BLaER1 (cell line): ENCODE data around the gene FBXL13.
"Not testable (repeated sequence)": the region's sequence is repeated elsewhere in the genome, so short reads cannot be mapped to it uniquely, and the experiment has no call there.

Experiments used
- H3K27ac ChIP-seq: shearing (Covaris generic); formaldehyde crosslinking; 2 replicates; pipeline ENCODE4 v1.8.1; 2022
- H3K27me3 ChIP-seq: shearing (Covaris generic); formaldehyde crosslinking; 2 replicates; pipeline ENCODE4 v1.8.1; 2022
- H3K36me3 ChIP-seq: shearing (Covaris generic); formaldehyde crosslinking; 2 replicates; pipeline ENCODE4 v1.8.1; 2022
- H3K4me1 ChIP-seq: shearing (Covaris generic); formaldehyde crosslinking; 2 replicates; pipeline ENCODE4 v1.8.1; 2022
- H3K4me2 ChIP-seq: shearing (Covaris generic); formaldehyde crosslinking; 2 replicates; pipeline ENCODE4 v1.8.1; 2022
- H3K4me3 ChIP-seq: shearing (Covaris generic); formaldehyde crosslinking; 2 replicates; pipeline ENCODE4 v1.8.1; 2022
- H3K9ac ChIP-seq: shearing (Covaris generic); formaldehyde crosslinking; 2 replicates; pipeline ENCODE4 v1.8.1; 2022
- H3K9me3 ChIP-seq: shearing (Covaris generic); formaldehyde crosslinking; 2 replicates; pipeline ENCODE4 v1.8.1; 2022
- H4K20me1 ChIP-seq: shearing (Covaris generic); formaldehyde crosslinking; 2 replicates; pipeline ENCODE4 v1.8.1; 2022
- Cebpa-rat ChIP-seq: shearing (Covaris generic); IDR thresholded peaks from 2 replicates; pipeline ENCODE4 v1.8.1; 2022

Gene FBXL13

GRCh38 chr7:102991077-102991539 is 83.5 kb downstream of the FBXL13 start:
- H3K27me3 ChIP-seq, result no peaks in the 10 kb centered on the region
- H3K27ac ChIP-seq, result no peak overlapping the region
- H3K9me3 ChIP-seq, result peaks cover 9% of the 10 kb centered on the region
- TF ChIP-seq Cebpa-rat, result no peak
- no peak overlapping the region for H3K4me3 ChIP-seq
- no peaks in the 10 kb centered on the region for H4K20me1 ChIP-seq
- H3K4me1 ChIP-seq, result 0 out of 2 replicates have a peak, but pooled peaks cover 8% of the 10 kb centered on the region
- H3K4me2 ChIP-seq, result no peak overlapping the region
- H3K36me3 ChIP-seq, result no peaks in the 10 kb centered on the region
- H3K9ac ChIP-seq, result no peak overlapping the region

DNA sequence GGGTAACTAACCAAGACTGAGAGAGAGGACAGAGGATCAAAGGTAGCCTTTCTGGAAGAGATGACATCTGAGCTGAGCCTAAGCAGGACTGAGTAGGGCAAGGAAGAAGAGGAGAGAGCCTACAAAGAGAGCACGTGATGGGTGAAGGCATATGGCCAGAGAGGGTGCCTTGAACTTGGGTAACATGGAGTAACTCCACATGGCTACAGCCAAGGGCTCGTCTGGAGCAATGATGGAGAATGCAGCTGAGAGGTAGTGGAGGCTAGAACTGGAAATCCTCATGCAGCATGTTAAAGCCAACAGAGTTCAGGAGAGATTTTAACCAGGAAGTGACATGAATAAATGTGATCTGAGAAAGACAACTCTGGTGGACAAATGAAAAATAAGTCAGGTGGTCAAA is 84.0 kb downstream of the FBXL13 start:
- Histone ChIP-seq H3K4me2 (no peak overlapping the region), H3K9ac (no peak overlapping the region), H3K27me3 (no peaks in the 10 kb centered on the region), H3K27ac (no peak overlapping the region), H3K4me1 (0 out of 2 replicates have a peak, but pooled peaks cover 8% of the 10 kb centered on the region), H4K20me1 (no peaks in the 10 kb centered on the region), H3K36me3 (no peaks in the 10 kb centered on the region), H3K9me3 (peaks cover 9% of the 10 kb centered on the region), H3K4me3 (no peak overlapping the region)
- no peak for TF ChIP-seq Cebpa-rat

DNA sequence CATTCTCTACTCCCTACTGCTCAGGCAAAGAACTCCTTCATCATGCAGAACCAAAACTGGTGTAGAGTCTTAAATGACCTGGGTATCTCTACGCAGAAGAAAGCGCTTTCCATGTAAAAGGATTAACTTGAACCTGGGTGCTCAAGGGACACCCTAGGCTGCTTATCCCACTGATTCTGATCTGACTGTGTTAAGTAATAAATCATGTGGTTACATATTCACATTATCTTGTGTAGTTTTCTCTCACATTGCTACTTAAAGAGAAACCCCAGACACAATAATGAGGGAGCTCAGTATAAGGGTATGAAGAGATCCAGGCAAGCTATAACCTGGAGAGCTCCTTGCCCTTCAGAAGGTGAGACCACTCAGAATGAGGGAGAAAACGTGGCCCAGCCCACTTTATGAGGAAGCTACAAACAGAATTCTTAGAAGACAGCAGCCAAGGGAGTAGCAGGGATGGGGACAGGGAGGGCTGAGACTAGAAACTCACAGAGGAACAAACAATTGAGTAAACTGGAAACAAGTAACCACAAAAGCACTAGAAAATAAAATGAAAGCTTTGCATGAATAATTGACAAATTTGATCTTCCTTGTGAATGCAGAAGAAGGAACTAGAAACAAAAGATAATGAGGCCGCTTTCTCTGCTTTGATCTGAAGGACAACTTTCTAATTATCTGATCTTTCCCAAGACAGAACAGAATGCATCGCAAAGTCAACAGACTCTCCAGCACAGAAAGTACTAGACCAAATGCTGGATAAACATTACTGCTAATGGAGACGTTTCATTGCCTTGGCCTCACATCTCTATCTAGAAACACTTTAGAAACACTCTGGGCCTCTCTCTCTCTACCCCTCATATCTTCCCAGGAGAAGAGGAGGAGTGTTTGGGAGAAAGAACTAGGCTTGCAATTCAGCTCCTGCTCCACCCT is 85.7 kb downstream of the FBXL13 start:
- no peaks in the 10 kb centered on the region for H3K27me3 ChIP-seq
- no peaks in the 10 kb centered on the region for H4K20me1 ChIP-seq
- H3K4me2 ChIP-seq, result no peak overlapping the region
- H3K9ac ChIP-seq, result no peak overlapping the region
- H3K36me3 ChIP-seq, result no peaks in the 10 kb centered on the region
- TF ChIP-seq Cebpa-rat, result no peak
- H3K9me3 ChIP-seq, result no peaks in the 10 kb centered on the region
- H3K27ac ChIP-seq, result no peak overlapping the region
- H3K4me1 ChIP-seq, result 0 out of 2 replicates have a peak, but pooled peaks cover 8% of the 10 kb centered on the region
- H3K4me3 ChIP-seq, result no peak overlapping the region

DNA sequence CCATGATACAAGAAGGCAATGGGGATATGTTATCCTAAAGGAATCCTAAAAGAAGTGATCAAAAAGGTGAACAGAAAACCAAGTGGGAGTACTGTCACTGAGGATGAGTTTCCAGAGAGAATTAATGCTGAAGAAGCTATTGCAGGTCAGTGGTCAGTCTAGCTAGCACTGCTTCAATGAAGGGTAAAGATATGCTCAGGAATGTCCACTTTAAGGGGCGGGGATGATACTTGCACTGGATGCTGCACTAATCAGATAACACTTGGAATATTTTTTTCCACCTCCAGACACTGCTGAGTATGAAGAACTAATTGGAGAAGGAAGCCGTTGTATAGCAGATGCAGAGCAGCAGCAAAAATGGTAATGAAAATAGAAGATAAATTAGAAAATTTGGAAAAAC is 86.5 kb downstream of the FBXL13 start:
- TF ChIP-seq Cebpa-rat, result no peak
- no peak overlapping the region for H3K4me3 ChIP-seq

GRCh38 chr7:102985176-102985783 is 89.3 kb downstream of the FBXL13 start:
- Histone ChIP-seq H4K20me1 (no peaks in the 10 kb centered on the region), H3K4me3 (no peak overlapping the region), H3K9me3 (no peaks in the 10 kb centered on the region), H3K27me3 (no peaks in the 10 kb centered on the region), H3K4me2 (no peak overlapping the region), H3K27ac (no peak overlapping the region), H3K36me3 (no peaks in the 10 kb centered on the region), H3K9ac (no peak overlapping the region), H3K4me1 (0 out of 2 replicates have a peak, but pooled peaks cover 8% of the 10 kb centered on the region)
- TF ChIP-seq Cebpa-rat, result no peak

More for the DNA sequence above, 86.5 kb downstream of the FBXL13 start:
- no peak overlapping the region for H3K4me2 ChIP-seq
- no peak overlapping the region for H3K9ac ChIP-seq
- H3K36me3 ChIP-seq, result no peaks in the 10 kb centered on the region
- H3K4me1 ChIP-seq, result 0 out of 2 replicates have a peak, but pooled peaks cover 8% of the 10 kb centered on the region
- no peaks in the 10 kb centered on the region for H3K27me3 ChIP-seq
- H3K9me3 ChIP-seq, result no peaks in the 10 kb centered on the region
- H3K27ac ChIP-seq, result no peak overlapping the region
- no peaks in the 10 kb centered on the region for H4K20me1 ChIP-seq

DNA sequence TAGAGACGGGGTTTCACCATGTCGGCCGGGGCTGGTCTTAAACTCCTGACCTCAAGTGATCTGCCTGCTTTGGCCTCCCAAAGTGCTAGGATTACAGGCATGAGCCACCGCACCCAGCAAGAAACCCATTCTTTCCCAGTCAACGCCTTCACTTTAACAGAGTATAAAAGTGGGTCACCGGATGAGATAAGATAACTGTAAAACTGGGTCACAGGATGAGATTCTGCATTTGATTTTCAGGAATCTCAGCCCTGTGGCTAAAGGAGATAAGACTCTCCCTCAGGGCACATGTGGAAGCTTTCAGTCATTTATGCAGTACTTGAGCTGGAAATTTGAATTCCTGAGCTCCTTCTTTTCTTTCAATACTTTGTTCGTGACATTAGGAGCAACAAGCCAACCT is 91.0 kb downstream of the FBXL13 start:
- Histone ChIP-seq H4K20me1 (no peaks in the 10 kb centered on the region), H3K36me3 (no peaks in the 10 kb centered on the region), H3K4me3 (no peak overlapping the region), H3K4me2 (no peak overlapping the region), H3K9me3 (no peaks in the 10 kb centered on the region), H3K27ac (no peak overlapping the region), H3K27me3 (no peaks in the 10 kb centered on the region), H3K4me1 (0 out of 2 replicates have a peak, but pooled peaks cover under 1% of the 10 kb centered on the region), H3K9ac (no peak overlapping the region)
- no peak for TF ChIP-seq Cebpa-rat

DNA sequence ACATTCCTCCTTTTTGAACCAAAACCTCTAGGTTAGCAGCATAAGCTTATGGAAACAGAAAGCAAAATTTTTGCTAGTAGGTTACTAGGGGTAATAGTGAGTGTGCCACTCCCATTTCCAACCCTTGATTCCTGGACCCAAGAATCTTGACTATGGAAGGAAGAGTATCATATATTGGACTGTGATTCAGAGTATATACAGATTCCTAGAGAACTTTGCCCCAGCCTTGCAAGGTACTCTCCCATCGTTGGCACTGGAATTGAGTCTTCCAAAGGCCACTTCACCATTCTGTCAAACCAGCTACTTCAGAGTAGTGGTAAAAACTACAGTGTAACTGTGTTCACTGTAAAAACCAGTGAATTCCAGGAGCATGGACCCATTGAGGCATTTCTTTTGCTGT is 92.4 kb downstream of the FBXL13 start:
- no peaks in the 10 kb centered on the region for H3K27me3 ChIP-seq
- no peaks in the 10 kb centered on the region for H3K4me1 ChIP-seq
- H4K20me1 ChIP-seq, result no peaks in the 10 kb centered on the region
- no peak overlapping the region for H3K27ac ChIP-seq
- no peak overlapping the region for H3K4me2 ChIP-seq
- H3K4me3 ChIP-seq, result no peak overlapping the region
- no peak overlapping the region for H3K9ac ChIP-seq
- H3K36me3 ChIP-seq, result no peaks in the 10 kb centered on the region
- no peak for TF ChIP-seq Cebpa-rat
- no peaks in the 10 kb centered on the region for H3K9me3 ChIP-seq

DNA sequence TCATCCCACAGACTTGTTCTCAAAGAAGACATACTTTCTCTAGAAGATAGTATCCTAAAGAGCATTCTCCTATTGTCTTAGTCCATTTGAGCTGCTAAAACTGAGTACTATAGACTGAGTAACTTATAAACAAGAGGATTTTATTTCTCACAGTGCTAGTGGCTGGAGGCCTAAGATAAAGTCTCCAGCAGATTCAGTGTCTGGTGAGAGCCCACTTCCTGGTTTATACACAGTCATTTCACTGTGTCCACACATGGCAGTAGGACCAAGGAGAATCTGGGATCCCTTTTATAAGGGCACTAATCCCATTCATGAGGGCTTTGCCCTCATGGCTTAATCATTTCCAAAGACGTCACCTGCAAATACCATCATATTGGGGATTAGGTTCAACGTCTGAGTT is 93.1 kb downstream of the FBXL13 start:
- Histone ChIP-seq H3K27ac (no peak overlapping the region), H3K4me3 (no peak overlapping the region)
- no peak for TF ChIP-seq Cebpa-rat

GRCh38 chr7:102979670-102980069 is 94.9 kb downstream of the FBXL13 start:
- Histone ChIP-seq H3K4me2 (no peak overlapping the region), H3K36me3 (no peaks in the 10 kb centered on the region), H4K20me1 (no peaks in the 10 kb centered on the region), H3K4me1 (no peaks in the 10 kb centered on the region), H3K27ac (no peak overlapping the region), H3K9ac (no peak overlapping the region), H3K27me3 (no peaks in the 10 kb centered on the region), H3K9me3 (no peaks in the 10 kb centered on the region), H3K4me3 (no peak overlapping the region)
- TF ChIP-seq Cebpa-rat, result no peak

More for the DNA sequence above, 93.1 kb downstream of the FBXL13 start:
- no peak overlapping the region for H3K9ac ChIP-seq
- no peaks in the 10 kb centered on the region for H4K20me1 ChIP-seq
- H3K4me2 ChIP-seq, result no peak overlapping the region
- no peaks in the 10 kb centered on the region for H3K9me3 ChIP-seq
- no peaks in the 10 kb centered on the region for H3K36me3 ChIP-seq
- no peaks in the 10 kb centered on the region for H3K4me1 ChIP-seq
- H3K27me3 ChIP-seq, result no peaks in the 10 kb centered on the region

DNA sequence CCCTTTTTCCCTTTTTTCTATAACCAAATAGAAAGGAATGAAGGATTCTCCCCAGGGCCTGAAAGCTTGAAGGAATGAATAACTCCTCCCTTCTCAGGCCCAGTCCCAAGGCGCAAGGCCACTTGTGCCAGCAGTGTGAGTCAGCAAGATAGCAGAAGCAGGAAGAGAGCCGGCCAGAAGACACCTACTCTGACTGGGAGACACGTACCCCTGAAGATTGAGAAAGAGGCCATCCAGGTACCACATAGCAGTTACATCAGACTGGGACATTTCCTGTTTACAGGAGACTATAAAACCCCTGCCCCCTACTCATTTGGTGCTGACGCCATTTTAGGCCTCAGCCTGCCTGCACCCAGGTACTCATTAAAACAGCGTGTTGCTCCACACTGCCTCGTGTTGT is 96.3 kb downstream of the FBXL13 start:
- no peak overlapping the region for H3K4me3 ChIP-seq

GRCh38 chr7:102977586-102977985 is 97.0 kb downstream of the FBXL13 start:
- H3K27me3 ChIP-seq, H3K9ac ChIP-seq, H4K20me1 ChIP-seq, H3K27ac ChIP-seq, H3K36me3 ChIP-seq, H3K9me3 ChIP-seq, H3K4me1 ChIP-seq, H3K4me3 ChIP-seq, H3K4me2 ChIP-seq: not testable (repeated sequence)

More for the DNA sequence above, 96.3 kb downstream of the FBXL13 start:
- H3K4me1 ChIP-seq, result no peaks in the 10 kb centered on the region
- TF ChIP-seq Cebpa-rat, result no peak
- no peak overlapping the region for H3K9ac ChIP-seq
- H3K9me3 ChIP-seq, result no peaks in the 10 kb centered on the region
- H3K36me3 ChIP-seq, result no peaks in the 10 kb centered on the region
- no peak overlapping the region for H3K4me2 ChIP-seq
- H3K27me3 ChIP-seq, result no peaks in the 10 kb centered on the region
- no peak overlapping the region for H3K27ac ChIP-seq
- no peaks in the 10 kb centered on the region for H4K20me1 ChIP-seq
